Suprapubic skin (tissue), 3 donors: Measurements from ENCODE around the gene DCST1.

Experiments
- POLR2A ChIP-seq, 2 donors: fragments of 450-650 bp; IDR thresholded peaks; one replicate each; pipeline ENCODE4 v1.6.1; 2017; ENCODE audit warnings: antibody characterized with exemption in 2 of 2, mild to moderate bottlenecking in 2 of 2, moderate library complexity in 2 of 2
- TF ChIP-seq, protein P1 (sequence below), 2 donors: fragments of 200-600 bp in 1 of 2; fragments of 450-650 bp in 1 of 2; sonication (generic) in 1 of 2; IDR thresholded peaks; one replicate each; pipeline ENCODE4 v1.5.1; 2016 to 2019; ENCODE audit warnings: antibody characterized with exemption in 2 of 2, mild to moderate bottlenecking in 1 of 2, moderate library complexity in 1 of 2

DNA sequence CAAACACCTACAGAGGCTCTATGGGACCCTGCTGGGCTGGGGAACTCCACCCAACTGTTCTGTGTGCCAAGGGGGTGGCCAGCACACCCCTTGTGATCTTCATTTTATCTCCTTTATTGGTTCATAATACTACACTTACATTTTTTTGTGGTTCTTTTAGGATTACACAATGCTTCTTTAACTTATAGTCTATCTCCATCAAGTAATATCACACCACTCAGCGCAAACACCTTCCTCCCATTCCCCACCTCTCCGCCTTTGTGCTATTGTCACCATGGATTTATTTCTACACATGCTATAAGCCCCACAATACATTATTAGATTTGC, 61.0 kb downstream of the DCST1 start:
- TF ChIP-seq, protein P1, sequence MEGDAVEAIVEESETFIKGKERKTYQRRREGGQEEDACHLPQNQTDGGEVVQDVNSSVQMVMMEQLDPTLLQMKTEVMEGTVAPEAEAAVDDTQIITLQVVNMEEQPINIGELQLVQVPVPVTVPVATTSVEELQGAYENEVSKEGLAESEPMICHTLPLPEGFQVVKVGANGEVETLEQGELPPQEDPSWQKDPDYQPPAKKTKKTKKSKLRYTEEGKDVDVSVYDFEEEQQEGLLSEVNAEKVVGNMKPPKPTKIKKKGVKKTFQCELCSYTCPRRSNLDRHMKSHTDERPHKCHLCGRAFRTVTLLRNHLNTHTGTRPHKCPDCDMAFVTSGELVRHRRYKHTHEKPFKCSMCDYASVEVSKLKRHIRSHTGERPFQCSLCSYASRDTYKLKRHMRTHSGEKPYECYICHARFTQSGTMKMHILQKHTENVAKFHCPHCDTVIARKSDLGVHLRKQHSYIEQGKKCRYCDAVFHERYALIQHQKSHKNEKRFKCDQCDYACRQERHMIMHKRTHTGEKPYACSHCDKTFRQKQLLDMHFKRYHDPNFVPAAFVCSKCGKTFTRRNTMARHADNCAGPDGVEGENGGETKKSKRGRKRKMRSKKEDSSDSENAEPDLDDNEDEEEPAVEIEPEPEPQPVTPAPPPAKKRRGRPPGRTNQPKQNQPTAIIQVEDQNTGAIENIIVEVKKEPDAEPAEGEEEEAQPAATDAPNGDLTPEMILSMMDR (IDR thresholded peaks at IDR 0.05) = no peak
- no peak for TF ChIP-seq POLR2A (IDR thresholded peaks at IDR 0.05)
